ENCODE results near the gene BORCS6. TPM values are rescaled to one million over a fixed set of nuclear protein-coding genes. Genes with fewer than 3 reads are reported as not detected.
A peak's percentile ranks its signal among the peaks of the same experiment; 100 is the strongest.

The BORCS6 gene
- total and polyA plus RNA-seq, 9 of the 15 experiments (the other 6 are each of a cell fraction or from before 2014, with no cell fraction given), result 0.01 to 7.4 (median 2.3) TPM

- TF ChIP-seq GTF3C2 (IDR thresholded peaks at IDR 0.05; ENCODE audit: borderline replicate concordance, extremely low read depth, insufficient read length) (peak; percentile 96), ZNF507 (tag; conservative IDR thresholded peaks at IDR 0.05) (no peak), TOE1 (IDR thresholded peaks at IDR 0.05; ENCODE audit: borderline replicate concordance) (no peak), TOE1 (CRISPR knock-in tag; IDR thresholded peaks at IDR 0.05; ENCODE audit: borderline replicate concordance, low read depth) (peak; percentile 81; the same call in 1 of the 2 replicates), ZNF764 (CRISPR knock-in tag; IDR thresholded peaks at IDR 0.05; ENCODE audit: low read depth) (0 out of 2 replicates have a peak, but pooled peaks have one; percentile 63), U2AF1 (optimal IDR thresholded peaks at IDR 0.05; ENCODE audit: low read depth, low read length) (no peak), CEBPB (tag; IDR thresholded peaks at IDR 0.05) (peak; percentile 41; the same call in 1 of the 2 replicates), TEAD2 (tag; IDR thresholded peaks at IDR 0.05) (no peak), CREM (IDR thresholded peaks at IDR 0.05; ENCODE audit: low read depth) (peak; percentile 71), PYGO2 (tag; IDR thresholded peaks at IDR 0.05) (no peak), BRD4 (IDR thresholded peaks at IDR 0.05) (0 out of 2 replicates have a peak, but pooled peaks have one; percentile 9), NFXL1 (CRISPR knock-in tag; IDR thresholded peaks at IDR 0.05) (no peak), THRB (CRISPR knock-in tag; conservative IDR thresholded peaks at IDR 0.05) (no peak), RREB1 (CRISPR knock-in tag; IDR thresholded peaks at IDR 0.05) (no peak), ZNF232 (CRISPR knock-in tag; IDR thresholded peaks at IDR 0.05) (no peak)
- TF ChIP-seq, protein P1, sequence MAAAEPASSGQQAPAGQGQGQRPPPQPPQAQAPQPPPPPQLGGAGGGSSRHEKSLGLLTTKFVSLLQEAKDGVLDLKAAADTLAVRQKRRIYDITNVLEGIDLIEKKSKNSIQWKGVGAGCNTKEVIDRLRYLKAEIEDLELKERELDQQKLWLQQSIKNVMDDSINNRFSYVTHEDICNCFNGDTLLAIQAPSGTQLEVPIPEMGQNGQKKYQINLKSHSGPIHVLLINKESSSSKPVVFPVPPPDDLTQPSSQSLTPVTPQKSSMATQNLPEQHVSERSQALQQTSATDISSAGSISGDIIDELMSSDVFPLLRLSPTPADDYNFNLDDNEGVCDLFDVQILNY (CRISPR knock-in tag; IDR thresholded peaks at IDR 0.05), result peak; percentile 37; the same call in 1 of the 2 replicates
Observed at GRCh38 chr17:8185582-8186445, 4.2 kb downstream of the BORCS6 start (continued).
